DLD1 (cell line): Measurements from ENCODE around the gene CDCA5.
"Not testable (repeated sequence)": the region's sequence is repeated elsewhere in the genome, so short reads cannot be mapped to it uniquely, and the experiment has no call there.

Source experiments
- in situ Hi-C: cut with HindIII; loops from 2 replicates; pipeline ENCODE4 v1.10.0; 2017; ENCODE audit warnings: low sequenced_read_pairs

The CDCA5 gene

GRCh38 chr11:65119670-65119995, 35.8 kb upstream of the CDCA5 start:
- in situ Hi-C loops, result no loop called here

DNA sequence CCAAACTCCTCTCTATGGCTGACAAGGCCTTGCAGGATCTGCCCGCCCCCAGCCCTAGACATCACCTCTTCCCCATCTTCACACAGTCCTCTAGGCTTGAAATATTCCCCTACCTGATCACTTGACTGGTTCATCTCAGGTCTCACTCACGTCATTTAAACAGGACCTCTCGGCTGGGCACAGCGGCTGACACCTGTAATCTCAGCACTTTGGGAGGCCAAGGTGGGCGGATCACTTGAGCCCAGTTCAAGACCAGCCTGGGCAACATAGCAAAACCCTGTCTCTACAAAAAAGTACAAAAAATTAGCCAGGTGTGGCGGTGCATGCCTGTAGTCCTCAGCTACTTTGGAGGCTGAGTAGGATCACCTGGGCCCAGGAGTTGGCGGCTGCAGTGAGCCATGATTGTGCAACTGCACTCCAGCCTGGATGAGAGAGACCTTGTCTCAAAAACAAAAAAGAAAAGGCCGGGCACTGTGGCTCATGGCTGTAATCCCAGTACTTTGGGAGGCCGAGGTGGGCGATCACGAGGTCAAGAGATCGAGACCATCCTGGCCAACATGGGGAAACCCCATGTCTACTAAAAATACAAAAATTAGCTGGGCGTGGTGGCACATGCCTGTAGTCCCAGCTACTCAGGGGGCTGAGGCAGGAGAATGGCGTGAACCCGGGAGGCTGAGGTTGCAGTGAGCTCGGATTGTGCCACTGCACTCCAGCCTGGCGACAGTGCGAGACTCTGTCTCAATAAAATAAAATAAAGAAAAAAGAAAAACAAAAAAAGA, 35.2 kb upstream of the CDCA5 start:
- in situ Hi-C loops, result not testable (repeated sequence)

DNA sequence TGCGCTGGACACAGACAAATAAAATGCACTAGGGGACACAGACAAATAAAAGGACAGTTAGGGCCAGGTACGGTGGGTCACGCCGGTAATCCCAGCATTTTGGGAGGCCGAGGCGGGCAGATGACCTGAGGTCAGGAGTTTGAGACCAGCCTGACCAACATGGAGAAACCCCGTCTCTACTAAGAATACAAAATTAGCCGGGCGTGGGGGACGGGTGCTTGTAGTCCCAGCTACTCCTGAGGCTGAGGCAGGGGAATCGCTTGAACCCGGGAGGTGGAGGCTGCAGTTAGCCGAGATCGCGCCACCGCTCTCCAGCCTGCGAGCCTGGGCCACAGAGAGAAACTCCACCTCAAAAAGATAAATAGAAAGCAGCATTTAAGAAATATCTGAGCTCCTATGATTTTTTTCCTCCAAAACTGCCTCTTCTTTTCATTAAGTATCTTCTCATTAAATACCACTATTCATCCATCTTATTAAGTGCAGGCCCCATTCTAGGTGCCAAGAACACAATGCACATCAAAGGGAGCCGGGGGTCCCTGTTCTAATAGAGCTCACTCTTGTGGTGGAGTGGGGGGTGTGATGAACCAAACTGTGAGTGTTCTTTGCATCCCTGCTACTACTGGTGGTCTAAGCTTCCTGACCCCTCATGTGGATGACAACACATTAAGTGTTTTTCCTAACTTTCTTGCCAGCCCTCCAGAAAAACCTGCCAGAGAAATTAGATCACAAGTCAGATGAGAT, 34.4 kb upstream of the CDCA5 start:
- in situ Hi-C loops, result no loop called here

DNA sequence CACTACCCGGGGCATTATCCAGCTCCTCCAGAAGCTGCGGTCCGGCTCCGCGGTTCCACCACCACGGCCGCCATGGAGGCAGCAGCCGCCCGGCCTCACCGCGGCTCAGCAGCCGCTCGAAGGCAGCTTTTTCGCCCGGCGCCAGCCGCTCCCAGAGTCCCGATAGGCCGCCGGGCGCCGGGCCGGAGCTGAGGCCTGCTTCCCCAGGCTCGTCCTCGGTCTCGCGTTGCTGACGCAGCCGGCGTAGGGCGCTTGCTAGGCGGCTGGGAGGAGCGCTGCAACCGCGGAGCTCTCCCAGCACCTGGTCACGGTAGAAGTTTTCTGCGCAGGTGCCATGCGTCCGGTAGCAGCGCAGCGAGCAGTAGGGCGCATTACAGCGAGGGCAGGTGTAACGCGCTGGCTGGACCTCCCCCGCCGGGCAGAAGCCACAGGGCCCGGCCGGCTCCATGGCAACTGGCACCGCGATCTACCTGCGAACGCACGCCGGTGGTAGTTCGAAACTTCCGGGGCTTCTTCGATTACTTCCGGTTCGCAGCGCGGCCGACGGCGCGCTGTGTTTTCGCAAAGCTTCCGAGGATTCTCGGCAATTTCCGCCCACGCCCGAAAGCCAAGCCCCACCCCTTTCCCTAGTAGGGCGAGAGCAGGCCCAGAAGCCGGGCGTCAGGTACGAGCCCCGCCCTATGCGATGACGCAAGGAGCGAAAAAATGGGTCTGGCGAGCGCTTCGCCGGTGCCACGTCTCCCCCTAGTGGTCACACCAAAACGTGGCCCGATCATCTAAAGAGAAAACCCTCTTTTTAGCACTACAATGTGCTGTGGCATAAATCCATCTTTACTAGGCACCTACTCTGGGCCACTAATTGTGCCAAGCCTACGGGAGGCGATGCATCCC, 33.6 kb upstream of the CDCA5 start, which contains the start of gene ZNHIT2:
Gene ZNHIT2, minus strand, starts transcription at position 496 of the 891 bp plus-strand sequence. Its CDS starts 48 bp downstream, at position 448.
- in situ Hi-C loops, result no loop called here

GRCh38 chr11:65116370-65117205, 32.7 kb upstream of the CDCA5 start:
- in situ Hi-C loops, result no loop called here

DNA sequence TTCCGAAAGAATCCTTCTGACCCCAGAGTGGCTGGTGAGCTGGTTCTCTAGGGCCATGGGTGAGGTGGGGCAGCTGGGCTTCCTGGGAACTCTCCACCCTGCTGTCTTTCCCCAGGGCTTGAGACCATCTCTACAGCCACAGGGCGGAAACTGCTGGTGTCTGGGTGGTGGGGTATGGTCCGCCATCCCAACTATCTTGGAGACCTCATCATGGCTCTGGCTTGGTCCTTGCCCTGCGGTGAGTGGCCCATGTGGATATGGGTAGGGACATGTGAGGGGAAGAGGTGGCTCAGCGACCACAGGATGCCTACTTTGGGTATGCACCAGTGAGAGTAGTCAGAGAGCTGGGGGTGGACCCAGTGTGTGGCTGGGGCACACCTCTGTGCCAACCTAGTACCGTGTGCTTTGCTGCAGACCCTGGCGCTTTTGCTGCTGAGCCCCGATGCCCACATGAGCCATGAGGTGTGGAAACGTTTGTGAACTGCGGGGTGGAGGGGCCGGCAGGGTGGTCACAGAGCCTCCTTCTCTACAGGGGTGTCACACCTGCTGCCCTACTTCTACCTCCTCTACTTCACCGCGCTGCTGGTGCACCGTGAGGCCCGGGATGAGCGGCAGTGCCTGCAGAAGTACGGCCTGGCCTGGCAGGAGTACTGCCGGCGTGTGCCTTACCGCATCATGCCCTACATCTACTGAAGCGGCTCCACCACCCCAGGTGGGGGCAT, 31.7 kb upstream of the CDCA5 start:
- in situ Hi-C loops, result no loop called here

GRCh38 chr11:65114538-65115171, 30.8 kb upstream of the CDCA5 start:
- in situ Hi-C loops, result no loop called here

DNA sequence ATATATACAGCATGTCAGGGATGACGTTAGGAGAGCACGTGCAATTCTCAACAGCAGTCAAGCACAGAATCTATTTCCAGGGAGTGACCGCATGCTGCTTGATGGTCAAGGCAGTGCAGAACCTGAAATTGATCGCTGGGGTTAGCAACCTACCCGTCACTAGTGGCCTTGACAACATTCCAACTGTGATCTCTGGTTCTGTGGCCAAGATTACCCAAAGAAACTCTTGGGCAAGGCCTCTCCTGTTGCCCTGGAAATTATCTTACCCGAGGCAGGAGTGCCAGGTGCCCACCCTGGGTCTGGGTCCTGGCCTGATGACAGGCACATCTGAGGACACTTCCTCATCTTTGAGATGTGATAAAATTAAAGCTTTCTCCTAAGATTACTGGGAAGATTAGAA, 30.0 kb upstream of the CDCA5 start:
- in situ Hi-C loops, result no loop called here

GRCh38 chr11:65113361-65113756, 29.5 kb upstream of the CDCA5 start:
- in situ Hi-C loops, result no loop called here

DNA sequence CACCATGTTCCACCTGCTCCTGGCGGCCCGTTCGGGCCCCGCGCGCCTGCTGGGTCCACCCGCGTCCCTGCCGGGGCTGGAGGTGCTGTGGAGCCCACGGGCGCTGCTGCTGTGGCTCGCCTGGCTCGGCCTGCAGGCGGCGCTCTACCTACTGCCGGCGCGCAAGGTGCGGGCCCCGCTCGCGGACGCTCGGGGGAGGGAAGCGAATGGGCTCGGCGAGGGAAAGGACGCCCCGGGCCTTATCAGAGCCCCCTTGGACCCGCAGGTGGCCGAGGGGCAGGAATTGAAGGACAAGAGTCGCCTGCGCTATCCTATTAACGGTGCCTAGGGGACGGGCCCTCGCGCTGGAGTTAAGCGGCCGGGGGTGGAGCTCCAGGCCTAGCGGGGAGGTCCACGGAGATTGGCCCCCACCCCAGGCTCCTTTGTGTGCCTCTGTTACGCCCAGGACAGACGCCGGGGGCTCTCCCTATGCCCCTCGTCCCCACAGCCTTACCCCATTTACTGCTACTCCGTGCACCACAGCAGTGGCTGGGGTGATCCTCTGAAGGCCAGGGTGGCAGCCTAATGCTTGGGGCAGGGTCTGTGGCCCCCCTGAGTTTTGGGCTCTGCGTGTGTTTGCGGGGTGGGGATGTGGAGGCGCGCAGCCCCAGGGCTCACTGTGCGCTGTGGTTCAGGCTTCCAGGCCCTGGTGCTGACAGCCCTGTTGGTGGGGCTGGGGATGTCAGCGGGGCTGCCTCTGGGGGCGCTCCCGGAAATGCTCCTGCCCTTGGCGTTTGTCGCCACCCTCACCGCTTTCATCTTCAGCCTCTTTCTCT, 28.9 kb upstream of the CDCA5 start:
- in situ Hi-C loops, result no loop called here

GRCh38 chr11:65111744-65112545, 28.1 kb upstream of the CDCA5 start, which contains the start of gene TM7SF2:
Gene TM7SF2, plus strand, starts transcription at chr11:65111872. Its CDS starts 144 bp downstream, at chr11:65112016.
- in situ Hi-C loops, result no loop called here

DNA sequence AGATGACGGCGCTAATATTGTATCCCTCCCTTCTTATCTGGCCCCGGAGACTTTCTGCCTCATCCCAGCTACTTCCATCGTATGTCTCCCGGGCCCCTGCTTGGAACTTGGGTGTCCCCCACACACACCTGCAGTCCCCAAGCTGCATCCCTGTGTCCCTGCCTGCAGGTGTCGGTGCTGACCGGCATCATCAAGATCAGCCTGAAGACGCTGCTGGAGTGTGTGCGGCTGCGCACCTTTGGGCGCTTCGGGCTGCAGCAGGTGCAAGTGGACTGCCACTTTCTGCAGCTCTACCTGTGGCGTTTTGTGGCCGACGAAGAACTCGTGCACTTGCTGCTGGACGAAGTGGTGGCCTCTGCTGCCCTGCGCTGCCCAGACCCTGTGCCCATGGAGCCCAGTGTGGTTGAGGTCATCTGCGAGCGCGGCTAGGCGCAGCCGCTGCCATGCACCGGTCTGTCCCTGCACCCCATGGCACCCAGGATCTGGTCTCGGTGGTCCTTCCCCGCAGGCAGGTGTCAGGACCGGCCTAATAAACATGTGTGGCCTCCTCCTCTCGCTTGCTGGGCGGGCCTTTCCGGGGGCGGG, 27.4 kb upstream of the CDCA5 start:
- in situ Hi-C loops, result no loop called here

DNA sequence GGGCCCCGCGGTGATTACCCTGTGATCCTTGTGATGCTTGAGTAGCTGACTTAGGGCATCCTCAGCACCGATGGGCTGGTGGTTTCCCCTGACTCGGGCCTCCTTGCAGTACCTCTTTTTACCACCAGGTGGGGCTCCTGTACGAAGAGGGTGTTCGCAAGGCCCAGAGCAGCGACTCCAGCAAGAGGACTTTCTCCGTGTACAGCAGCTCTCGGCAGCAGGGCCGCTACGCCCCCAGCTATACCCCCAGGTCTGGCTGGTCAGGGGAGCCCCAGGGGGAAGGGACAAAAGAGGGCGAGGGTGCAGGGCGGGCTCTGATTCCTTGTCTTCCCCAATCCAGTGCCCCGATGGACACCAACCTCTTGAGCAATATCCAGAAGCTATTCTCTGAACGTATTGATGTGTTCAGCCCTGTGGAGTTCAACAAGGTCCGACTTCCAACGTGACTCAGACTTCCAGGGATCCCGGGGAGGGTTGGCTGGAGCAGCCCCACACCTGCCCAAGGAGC, 26.6 kb upstream of the CDCA5 start:
- in situ Hi-C loops, result no loop called here

GRCh38 chr11:65109231-65110198, 25.7 kb upstream of the CDCA5 start:
- in situ Hi-C loops, result no loop called here

- in situ Hi-C loops, result no loop called here
These were observed 24.8 kb upstream of the CDCA5 start for GRCh38 chr11:65108469-65109123.
